Measurements from ENCODE around the gene CELSR1.

The CELSR1 gene

GRCh38 chr22:46379066-46379930 is 158.1 kb downstream of the CELSR1 start:
- no peak overlapping the region for H3K4me3 ChIP-seq (ENCODE audit: low read depth, low read length)

GRCh38 chr22:46378426-46379065 is 158.9 kb downstream of the CELSR1 start:
- no peak overlapping the region for H3K4me3 ChIP-seq (ENCODE audit: low read depth, low read length)
- TF ChIP-seq, protein P1, sequence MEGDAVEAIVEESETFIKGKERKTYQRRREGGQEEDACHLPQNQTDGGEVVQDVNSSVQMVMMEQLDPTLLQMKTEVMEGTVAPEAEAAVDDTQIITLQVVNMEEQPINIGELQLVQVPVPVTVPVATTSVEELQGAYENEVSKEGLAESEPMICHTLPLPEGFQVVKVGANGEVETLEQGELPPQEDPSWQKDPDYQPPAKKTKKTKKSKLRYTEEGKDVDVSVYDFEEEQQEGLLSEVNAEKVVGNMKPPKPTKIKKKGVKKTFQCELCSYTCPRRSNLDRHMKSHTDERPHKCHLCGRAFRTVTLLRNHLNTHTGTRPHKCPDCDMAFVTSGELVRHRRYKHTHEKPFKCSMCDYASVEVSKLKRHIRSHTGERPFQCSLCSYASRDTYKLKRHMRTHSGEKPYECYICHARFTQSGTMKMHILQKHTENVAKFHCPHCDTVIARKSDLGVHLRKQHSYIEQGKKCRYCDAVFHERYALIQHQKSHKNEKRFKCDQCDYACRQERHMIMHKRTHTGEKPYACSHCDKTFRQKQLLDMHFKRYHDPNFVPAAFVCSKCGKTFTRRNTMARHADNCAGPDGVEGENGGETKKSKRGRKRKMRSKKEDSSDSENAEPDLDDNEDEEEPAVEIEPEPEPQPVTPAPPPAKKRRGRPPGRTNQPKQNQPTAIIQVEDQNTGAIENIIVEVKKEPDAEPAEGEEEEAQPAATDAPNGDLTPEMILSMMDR (IDR thresholded peaks at IDR 0.05; ENCODE audit: borderline replicate concordance, insufficient read depth, low read depth, low read length) = no peak

More at GRCh38 chr22:46379066-46379930, 158.1 kb downstream of the CELSR1 start:
- TF ChIP-seq, protein P1 (IDR thresholded peaks at IDR 0.05; ENCODE audit: borderline replicate concordance, insufficient read depth, low read depth, low read length) = no peak

GRCh38 chr22:46377525-46378425 is 159.6 kb downstream of the CELSR1 start:
- TF ChIP-seq, protein P1 (IDR thresholded peaks at IDR 0.05; ENCODE audit: borderline replicate concordance, insufficient read depth, low read depth, low read length) = no peak

DNA sequence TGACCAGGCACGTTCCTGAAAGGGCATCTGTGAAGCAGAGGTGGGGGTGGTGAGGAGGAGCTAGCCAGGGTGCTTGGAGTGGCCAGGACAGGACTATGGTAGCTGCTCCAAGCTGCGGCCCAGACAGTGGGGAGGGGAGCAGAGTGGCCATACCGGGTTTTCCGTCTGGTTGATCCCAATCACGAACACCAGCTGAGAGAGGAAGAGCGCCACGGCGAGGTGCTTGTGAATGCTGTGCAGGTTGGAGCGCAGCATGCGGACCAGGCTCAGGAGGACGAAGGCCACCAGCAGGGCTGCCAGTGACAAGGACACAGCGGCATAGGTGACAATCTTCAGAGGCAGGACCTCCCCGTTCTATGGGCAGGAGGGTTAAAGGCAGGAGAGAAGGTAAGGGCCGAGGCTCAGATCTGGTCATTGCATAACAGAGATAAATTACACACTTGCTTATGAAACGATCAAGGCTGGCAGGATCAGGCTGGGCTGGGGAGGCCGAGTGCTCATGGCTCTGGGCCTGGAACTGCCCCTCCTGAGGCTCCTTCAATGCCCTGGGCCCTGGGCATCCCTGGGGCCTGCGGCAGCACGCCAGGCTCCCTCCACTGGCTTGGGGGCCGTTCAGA is 160.4 kb downstream of the CELSR1 start:
- TF ChIP-seq, protein P1 (IDR thresholded peaks at IDR 0.05; ENCODE audit: borderline replicate concordance, insufficient read depth, low read depth, low read length) = no peak

More at GRCh38 chr22:46377525-46378425, 159.6 kb downstream of the CELSR1 start:
- no peak overlapping the region for H3K4me3 ChIP-seq (ENCODE audit: low read depth, low read length)

DNA sequence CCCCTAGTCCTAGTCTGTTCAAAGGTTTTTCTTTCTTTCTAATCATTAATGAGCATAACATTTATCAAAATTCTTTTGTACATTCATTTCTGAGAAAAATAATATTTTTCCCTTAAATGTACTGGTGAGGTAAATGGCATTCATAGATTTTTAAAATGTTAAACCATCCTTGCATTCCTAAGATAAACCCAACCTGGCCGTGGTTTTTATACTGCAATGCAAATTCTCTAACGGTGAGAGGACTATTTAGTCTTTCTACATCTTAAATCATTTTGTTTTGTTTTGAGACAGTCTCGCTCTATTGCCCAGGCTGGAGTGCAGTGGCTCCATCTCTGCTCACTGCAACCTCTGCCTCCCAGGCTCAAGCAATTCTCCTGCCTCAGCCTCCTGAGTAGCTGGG is 161.3 kb downstream of the CELSR1 start:
- H3K4me3 ChIP-seq (ENCODE audit: low read depth, low read length) = no peak overlapping the region
- TF ChIP-seq, protein P1 (IDR thresholded peaks at IDR 0.05; ENCODE audit: borderline replicate concordance, insufficient read depth, low read depth, low read length) = no peak

More for the DNA sequence above, 160.4 kb downstream of the CELSR1 start:
- H3K4me3 ChIP-seq (ENCODE audit: low read depth, low read length) = no peak overlapping the region

DNA sequence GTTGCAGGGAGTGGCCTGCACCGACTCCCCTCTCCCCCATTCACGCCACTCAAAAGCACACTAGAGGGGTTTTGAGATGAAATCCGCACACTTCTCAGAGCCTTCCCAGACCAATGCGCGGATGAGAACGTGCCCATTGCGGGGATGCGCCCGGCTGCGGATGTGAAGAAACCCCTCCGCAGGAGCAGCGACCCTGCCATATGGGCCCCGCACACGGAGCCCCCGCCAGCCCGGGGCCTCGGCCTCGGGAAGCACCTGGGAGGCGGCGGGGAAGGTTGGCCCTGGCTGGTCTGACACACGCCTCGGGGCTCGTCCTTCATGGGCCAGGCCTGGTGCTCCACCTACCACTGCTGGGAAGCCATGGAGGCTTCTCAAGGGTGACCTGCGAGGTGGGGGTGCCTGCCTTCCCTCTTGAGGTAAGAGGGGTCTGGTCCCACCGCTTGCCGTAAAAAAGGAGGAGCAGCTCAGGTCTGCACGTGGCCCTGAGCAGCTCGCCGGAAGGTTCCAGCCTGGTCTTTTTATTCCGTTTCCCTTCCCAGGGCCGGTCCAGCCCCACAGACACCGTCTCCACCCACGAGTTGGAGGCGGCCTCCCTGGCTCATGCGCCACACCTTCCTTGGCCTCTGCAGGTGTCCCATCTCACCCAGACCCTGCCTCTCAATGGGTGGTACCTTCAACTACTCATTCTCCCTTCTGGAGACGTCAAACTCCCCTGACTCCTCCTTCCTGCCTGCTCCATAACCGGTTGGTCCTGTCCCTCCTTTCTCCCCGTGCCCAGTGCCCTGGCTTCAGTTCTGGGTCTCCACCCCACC is 162.6 kb downstream of the CELSR1 start:
- TF ChIP-seq, protein P1 (IDR thresholded peaks at IDR 0.05; ENCODE audit: borderline replicate concordance, insufficient read depth, low read depth, low read length) = no peak
- H3K4me3 ChIP-seq (ENCODE audit: low read depth, low read length) = no peak overlapping the region
